Measurements from ENCODE around the gene GRAP2. TPM values are rescaled to one million over a fixed set of nuclear protein-coding genes. Genes with fewer than 3 reads are reported as not detected.

GRAP2 gene
- total and polyA plus RNA-seq, 10 of the 15 experiments (the other 5 are each of a cell fraction or from before 2014, with no cell fraction given) = 3.3 to 79.1 (median 59.6) TPM

DNA sequence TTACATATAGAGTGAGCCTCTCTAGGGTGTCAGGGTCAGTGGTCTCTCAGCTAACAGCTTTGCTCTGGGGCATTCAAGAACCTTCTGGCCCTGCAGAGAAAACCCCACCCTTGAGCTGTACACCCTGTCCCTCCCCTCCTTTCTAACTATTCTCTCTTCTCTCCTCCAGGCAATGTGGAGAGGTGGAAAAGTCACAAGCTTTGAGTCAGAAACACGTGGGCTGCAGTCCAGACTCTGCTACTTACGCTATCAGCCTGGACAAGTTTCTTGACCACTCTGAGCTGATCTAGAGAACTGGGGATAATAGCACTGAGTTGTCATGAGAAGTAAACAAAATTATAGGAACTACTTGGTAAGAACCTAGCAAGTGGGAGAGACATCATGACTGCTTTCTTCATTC lies 83.1 kb downstream of the GRAP2 start:
- Histone ChIP-seq H3K4me3 (no peak overlapping the region), H4K20me1 (ENCODE audit: control insufficient read depth, insufficient read depth) (no peaks in the 10 kb centered on the region), H2AFZ (ENCODE audit: control insufficient read depth, low read depth, low read length) (no peak overlapping the region), H3K27me3 (replicated peaks in 1 of 2; ENCODE audit: control insufficient read depth in 2 of 2, insufficient read depth in 2 of 2, low read length in 1 of 2) (no peaks in the 10 kb centered on the region), H3K4me1 (ENCODE audit: control insufficient read depth, insufficient read depth, low read length) (peaks cover 11% of the 10 kb centered on the region), H3K36me3 (ENCODE audit: control insufficient read depth in 2 of 2, insufficient read depth in 2 of 2, low read length in 1 of 2) (no peaks in the 10 kb centered on the region), H3K4me2 (ENCODE audit: control insufficient read depth, insufficient read depth) (no peak overlapping the region), H3K27ac (ENCODE audit: control insufficient read depth, insufficient read depth) (no peak overlapping the region), H3K9me3 (replicated peaks; ENCODE audit: control insufficient read depth, insufficient read depth, low read length) (no peaks in the 10 kb centered on the region), H3K9ac (ENCODE audit: control insufficient read depth, insufficient read depth, low read length) (no peak overlapping the region), H3K79me2 (ENCODE audit: control insufficient read depth, insufficient read depth, low read length) (no peaks in the 10 kb centered on the region)
- FAIRE-seq (no peak), ATAC-seq (no peak), DNase-seq (ENCODE audit: low read depth, low spot score) (no peak)
- intact Hi-C loops (cut with micrococcal nuclease; ENCODE audit: unreplicated experiment) = no loop called here
- ChIA-PET POLR2A (no interaction called here), SMC1A (ENCODE audit: uncharacterized antibody, unreplicated experiment) (no interaction called here), RAD21 (ENCODE audit: unreplicated experiment) (no interaction called here), CTCF (interaction anchor here (1.3 kb wide), 1 partner anchor 41 kb away, joined by 3 read pairs; no protein-coding TSS in a partner anchor)
- BruUV-seq (replicated peaks) = no TSS peak
- TF ChIP-seq, protein P1, sequence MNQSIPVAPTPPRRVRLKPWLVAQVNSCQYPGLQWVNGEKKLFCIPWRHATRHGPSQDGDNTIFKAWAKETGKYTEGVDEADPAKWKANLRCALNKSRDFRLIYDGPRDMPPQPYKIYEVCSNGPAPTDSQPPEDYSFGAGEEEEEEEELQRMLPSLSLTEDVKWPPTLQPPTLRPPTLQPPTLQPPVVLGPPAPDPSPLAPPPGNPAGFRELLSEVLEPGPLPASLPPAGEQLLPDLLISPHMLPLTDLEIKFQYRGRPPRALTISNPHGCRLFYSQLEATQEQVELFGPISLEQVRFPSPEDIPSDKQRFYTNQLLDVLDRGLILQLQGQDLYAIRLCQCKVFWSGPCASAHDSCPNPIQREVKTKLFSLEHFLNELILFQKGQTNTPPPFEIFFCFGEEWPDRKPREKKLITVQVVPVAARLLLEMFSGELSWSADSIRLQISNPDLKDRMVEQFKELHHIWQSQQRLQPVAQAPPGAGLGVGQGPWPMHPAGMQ (IDR thresholded peaks at IDR 0.05; ENCODE audit: borderline replicate concordance) = no peak
- TF ChIP-seq POLR2A (IDR thresholded peaks at IDR 0.05; ENCODE audit: low read depth, low read length) = no peak
- no peak for TF ChIP-seq YY1 (IDR thresholded peaks at IDR 0.05; ENCODE audit: low read depth, low read length)
- TF ChIP-seq, protein P2, sequence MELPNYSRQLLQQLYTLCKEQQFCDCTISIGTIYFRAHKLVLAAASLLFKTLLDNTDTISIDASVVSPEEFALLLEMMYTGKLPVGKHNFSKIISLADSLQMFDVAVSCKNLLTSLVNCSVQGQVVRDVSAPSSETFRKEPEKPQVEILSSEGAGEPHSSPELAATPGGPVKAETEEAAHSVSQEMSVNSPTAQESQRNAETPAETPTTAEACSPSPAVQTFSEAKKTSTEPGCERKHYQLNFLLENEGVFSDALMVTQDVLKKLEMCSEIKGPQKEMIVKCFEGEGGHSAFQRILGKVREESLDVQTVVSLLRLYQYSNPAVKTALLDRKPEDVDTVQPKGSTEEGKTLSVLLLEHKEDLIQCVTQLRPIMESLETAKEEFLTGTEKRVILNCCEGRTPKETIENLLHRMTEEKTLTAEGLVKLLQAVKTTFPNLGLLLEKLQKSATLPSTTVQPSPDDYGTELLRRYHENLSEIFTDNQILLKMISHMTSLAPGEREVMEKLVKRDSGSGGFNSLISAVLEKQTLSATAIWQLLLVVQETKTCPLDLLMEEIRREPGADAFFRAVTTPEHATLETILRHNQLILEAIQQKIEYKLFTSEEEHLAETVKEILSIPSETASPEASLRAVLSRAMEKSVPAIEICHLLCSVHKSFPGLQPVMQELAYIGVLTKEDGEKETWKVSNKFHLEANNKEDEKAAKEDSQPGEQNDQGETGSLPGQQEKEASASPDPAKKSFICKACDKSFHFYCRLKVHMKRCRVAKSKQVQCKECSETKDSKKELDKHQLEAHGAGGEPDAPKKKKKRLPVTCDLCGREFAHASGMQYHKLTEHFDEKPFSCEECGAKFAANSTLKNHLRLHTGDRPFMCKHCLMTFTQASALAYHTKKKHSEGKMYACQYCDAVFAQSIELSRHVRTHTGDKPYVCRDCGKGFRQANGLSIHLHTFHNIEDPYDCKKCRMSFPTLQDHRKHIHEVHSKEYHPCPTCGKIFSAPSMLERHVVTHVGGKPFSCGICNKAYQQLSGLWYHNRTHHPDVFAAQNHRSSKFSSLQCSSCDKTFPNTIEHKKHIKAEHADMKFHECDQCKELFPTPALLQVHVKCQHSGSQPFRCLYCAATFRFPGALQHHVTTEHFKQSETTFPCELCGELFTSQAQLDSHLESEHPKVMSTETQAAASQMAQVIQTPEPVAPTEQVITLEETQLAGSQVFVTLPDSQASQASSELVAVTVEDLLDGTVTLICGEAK (IDR thresholded peaks at IDR 0.05; ENCODE audit: borderline replicate concordance) = no peak
- no peak for TF ChIP-seq MXI1 (IDR thresholded peaks at IDR 0.05; ENCODE audit: low read depth, low read length)
- no peak for TF ChIP-seq BACH1 (IDR thresholded peaks at IDR 0.05; ENCODE audit: borderline replicate concordance)
- TF ChIP-seq TAF1 (IDR thresholded peaks at IDR 0.05; ENCODE audit: borderline replicate concordance, low read depth, low read length) = no peak
- no peak for TF ChIP-seq ZBED1 (IDR thresholded peaks at IDR 0.05; ENCODE audit: borderline replicate concordance)
- no peak for TF ChIP-seq ZNF274 (IDR thresholded peaks at IDR 0.05; ENCODE audit: insufficient read depth, insufficient read length)
- no peak for TF ChIP-seq ATF3 (IDR thresholded peaks at IDR 0.05; ENCODE audit: borderline replicate concordance, extremely low read depth, low read depth, low read length)
- TF ChIP-seq ETV6 (conservative IDR thresholded peaks at IDR 0.05 in 1 of 2, IDR thresholded peaks at IDR 0.05 in 1 of 2; ENCODE audit: borderline replicate concordance in 1 of 2, low read depth in 1 of 2) = no peak
- TF ChIP-seq MYC (IDR thresholded peaks at IDR 0.05; ENCODE audit: insufficient read depth, insufficient read length, insufficient replicate concordance, low read length, severe bottlenecking) = no peak
- TF ChIP-seq WRNIP1 (IDR thresholded peaks at IDR 0.05; ENCODE audit: borderline replicate concordance, low read depth, low read length) = no peak
- no peak for TF ChIP-seq TARDBP (IDR thresholded peaks at IDR 0.05; ENCODE audit: borderline replicate concordance)
- TF ChIP-seq, protein P3, sequence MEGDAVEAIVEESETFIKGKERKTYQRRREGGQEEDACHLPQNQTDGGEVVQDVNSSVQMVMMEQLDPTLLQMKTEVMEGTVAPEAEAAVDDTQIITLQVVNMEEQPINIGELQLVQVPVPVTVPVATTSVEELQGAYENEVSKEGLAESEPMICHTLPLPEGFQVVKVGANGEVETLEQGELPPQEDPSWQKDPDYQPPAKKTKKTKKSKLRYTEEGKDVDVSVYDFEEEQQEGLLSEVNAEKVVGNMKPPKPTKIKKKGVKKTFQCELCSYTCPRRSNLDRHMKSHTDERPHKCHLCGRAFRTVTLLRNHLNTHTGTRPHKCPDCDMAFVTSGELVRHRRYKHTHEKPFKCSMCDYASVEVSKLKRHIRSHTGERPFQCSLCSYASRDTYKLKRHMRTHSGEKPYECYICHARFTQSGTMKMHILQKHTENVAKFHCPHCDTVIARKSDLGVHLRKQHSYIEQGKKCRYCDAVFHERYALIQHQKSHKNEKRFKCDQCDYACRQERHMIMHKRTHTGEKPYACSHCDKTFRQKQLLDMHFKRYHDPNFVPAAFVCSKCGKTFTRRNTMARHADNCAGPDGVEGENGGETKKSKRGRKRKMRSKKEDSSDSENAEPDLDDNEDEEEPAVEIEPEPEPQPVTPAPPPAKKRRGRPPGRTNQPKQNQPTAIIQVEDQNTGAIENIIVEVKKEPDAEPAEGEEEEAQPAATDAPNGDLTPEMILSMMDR (IDR thresholded peaks at IDR 0.05 in 2 of 3, conservative IDR thresholded peaks at IDR 0.05 in 1 of 3; ENCODE audit: control insufficient read depth in 2 of 3, extremely low read depth in 1 of 3, insufficient read depth in 1 of 3, low read depth in 3 of 3, low read length in 3 of 3) = no peak
- no peak for TF ChIP-seq NR2C2 (IDR thresholded peaks at IDR 0.05; ENCODE audit: borderline replicate concordance, control insufficient read depth, insufficient read length, low read depth)
- no peak for TF ChIP-seq RELA (IDR thresholded peaks at IDR 0.05; ENCODE audit: borderline replicate concordance, partially characterized antibody)
- in situ Hi-C loops (cut with MboI) = no loop called here
- WGBS (ENCODE audit: insufficient coverage, insufficient replicate concordance, low lambda C conversion rate, missing lambda C conversion rate) = 36% methylated on average over 2 of the region's 2 CpGs
